HCT116 (cell line): ENCODE results near the gene TBC1D2. TPM values are rescaled to one million over a fixed set of nuclear protein-coding genes. Genes with fewer than 3 reads are reported as not detected.
"Not testable (repeated sequence)": the region's sequence is repeated elsewhere in the genome, so short reads cannot be mapped to it uniquely, and the experiment has no call there.

Experiments used
- ATAC-seq: fragments of 200-7000 bp; cut with Tn5 transposase; 2 replicates; pipeline ENCODE4 v1.9.1; 2020; ENCODE audit warnings: mild to moderate bottlenecking, moderate library complexity
- BruUV-seq: library from RNA; stranded (reverse); fragments of 400-500 nt; replicated peaks from 2 replicates; lab custom pipeline; 2021; lab: Mats Ljungman, UMichigan
- CTCF ChIA-PET: fragments of 300-600 bp; sonication (Branson Sonifier 250); formaldehyde crosslinking; loops from one replicate; lab custom pipeline; 2021; ENCODE audit warnings: antibody characterized with exemption; lab: Charles Lee
- POLR2A ChIA-PET: fragments of 300-600, 350-600 bp; sonication (Branson Sonifier 250); formaldehyde crosslinking; loops from one replicate; lab custom pipeline; 2021; ENCODE audit warnings: antibody characterized with exemption; lab: Charles Lee
- RAD21 ChIA-PET, 2 experiments: fragments of 300-600 bp; sonication (Branson Sonifier 250); formaldehyde crosslinking; loops; one replicate each; lab custom pipeline; 2023; ENCODE audit warnings: low total read pairs in 2 of 2; ENCODE audit not compliant: uncharacterized antibody in 2 of 2, unreplicated experiment in 2 of 2, low non-redundant PET in 1 of 2; lab: Charles Lee
- DNase-seq: peaks from one replicate; pipeline ENCODE4 v3.0.0-alpha.2; 2010; ENCODE audit warnings: low read depth, low spot score
- H2AFZ ChIP-seq: fragments of 200-600 bp; shearing (Covaris generic), sonication (generic); 2 replicates; pipeline ENCODE4 v1.6.1; 2017; ENCODE audit warnings: low read depth, mixed run types, mixed read lengths, antibody characterized with exemption, low read length; ENCODE audit not compliant: poor library complexity, severe bottlenecking
- H3K27ac ChIP-seq: 2 replicates; pipeline ENCODE4 v1.5.1; 2012; ENCODE audit warnings: low read depth, low read length
- H3K27me3 ChIP-seq: fragments of 200-600 bp; sonication (generic); 2 replicates; pipeline ENCODE4 v1.6.1; 2016; ENCODE audit warnings: mixed run types, low read length, mixed read lengths; ENCODE audit not compliant: insufficient read depth
- H3K36me3 ChIP-seq, 2 experiments: fragments of 200-500 bp in 1 of 2; fragments of 200-600 bp in 1 of 2; sonication (Bioruptor generic) in 1 of 2; sonication (generic) in 1 of 2; 2 replicates each; pipeline versions ENCODE4 v1.5.1 to v1.6.1; 2014 to 2016; ENCODE audit warnings: low read length in 2 of 2, inconsistent platforms in 1 of 2, mixed read lengths in 1 of 2, mixed run types in 1 of 2; ENCODE audit not compliant: insufficient read depth in 2 of 2, control insufficient read depth in 1 of 2
- H3K4me1 ChIP-seq, 2 experiments: fragments of 200-600 bp in 1 of 2; sonication (generic) in 1 of 2; 2 replicates each; pipeline versions ENCODE4 v1.5.1 to v1.6.1; 2012 to 2017; ENCODE audit warnings: low read length in 2 of 2, inconsistent platforms in 1 of 2, mild to moderate bottlenecking in 1 of 2, mixed read lengths in 1 of 2, mixed run types in 1 of 2, moderate library complexity in 1 of 2; ENCODE audit not compliant: insufficient read depth in 2 of 2, control insufficient read depth in 1 of 2
- H3K4me2 ChIP-seq: fragments of 200-600 bp; sonication (generic); 2 replicates; pipeline ENCODE4 v1.6.1; 2017; ENCODE audit warnings: mixed run types, low read length, mixed read lengths
- H3K4me3 ChIP-seq, 2 experiments: fragments of 200-600 bp in 1 of 2; sonication (generic) in 1 of 2; replicated peaks in 1 of 2; 2 replicates each; pipeline ENCODE4 v1.5.1; 2011 to 2016; ENCODE audit warnings: low read length in 2 of 2, control low read depth in 1 of 2, low read depth in 1 of 2, mild to moderate bottlenecking in 1 of 2, mixed read lengths in 1 of 2, mixed run types in 1 of 2
- H3K79me2 ChIP-seq: fragments of 200-600 bp; sonication (generic); 2 replicates; pipeline ENCODE4 v1.6.1; 2017; ENCODE audit warnings: mild to moderate bottlenecking, mixed run types, low read length, moderate library complexity, mixed read lengths; ENCODE audit not compliant: insufficient read depth
- H3K9ac ChIP-seq: fragments of 200-600 bp; sonication (generic); 2 replicates; pipeline ENCODE4 v1.6.1; 2016; ENCODE audit warnings: low read length, mixed read lengths
- H3K9me2 ChIP-seq: fragments of 200-600 bp; sonication (generic), shearing (Covaris generic); 2 replicates; pipeline ENCODE4 v1.6.1; 2017; ENCODE audit warnings: mixed run types, mild to moderate bottlenecking, moderate library complexity; ENCODE audit not compliant: insufficient read depth
- H3K9me3 ChIP-seq, 2 experiments: fragments of 200-500 bp in 1 of 2; fragments of 200-600 bp in 1 of 2; sonication (Bioruptor generic) in 1 of 2; sonication (generic) in 1 of 2; 2 replicates each; pipeline ENCODE4 v1.6.1; 2014 to 2017; ENCODE audit warnings: low read length in 2 of 2, mixed read lengths in 2 of 2, inconsistent platforms in 1 of 2, low read depth in 1 of 2, mild to moderate bottlenecking in 1 of 2, mixed run types in 1 of 2, moderate library complexity in 1 of 2; ENCODE audit not compliant: control insufficient read depth in 1 of 2, insufficient read depth in 1 of 2
- H4K20me1 ChIP-seq: fragments of 200-600 bp; sonication (generic), shearing (Covaris generic); 2 replicates; pipeline ENCODE4 v1.6.1; 2017; ENCODE audit warnings: mixed run types, mild to moderate bottlenecking, moderate library complexity; ENCODE audit not compliant: insufficient read depth
- CEBPB ChIP-seq: IDR thresholded peaks from 2 replicates; pipeline ENCODE4 v1.6.1; 2012; ENCODE audit warnings: low read depth
- EGR1 ChIP-seq: IDR thresholded peaks from 2 replicates; pipeline ENCODE4 v1.6.1; 2012; ENCODE audit warnings: low read depth
- ELF1 ChIP-seq: IDR thresholded peaks from 2 replicates; pipeline ENCODE4 v1.6.1; 2012; ENCODE audit warnings: low read depth, borderline replicate concordance
- EZH2phosphoT487 ChIP-seq: fragments of 200-600 bp; IDR thresholded peaks from 2 replicates; pipeline ENCODE4 v1.6.1; 2018; ENCODE audit warnings: antibody characterized with exemption, borderline replicate concordance
- FOSL1 ChIP-seq: IDR thresholded peaks from 2 replicates; pipeline ENCODE4 v1.6.1; 2012; ENCODE audit warnings: low read depth
- JUND ChIP-seq: IDR thresholded peaks from 2 replicates; pipeline ENCODE4 v1.6.1; 2012
- POLR2A ChIP-seq: IDR thresholded peaks from 2 replicates; pipeline ENCODE4 v1.7.0; 2011; ENCODE audit warnings: borderline replicate concordance; ENCODE audit not compliant: insufficient read depth, insufficient read length; ENCODE audit errors: extremely low read depth
- POLR2AphosphoS5 ChIP-seq: IDR thresholded peaks from 2 replicates; pipeline ENCODE4 v1.6.1; 2011; ENCODE audit warnings: mild to moderate bottlenecking, low read depth, low read length, moderate library complexity
- REST ChIP-seq: IDR thresholded peaks from 2 replicates; pipeline ENCODE4 v1.6.1; 2012; ENCODE audit warnings: low read depth
- SIN3A ChIP-seq: IDR thresholded peaks from 2 replicates; pipeline ENCODE4 v1.6.1; 2012; ENCODE audit warnings: low read depth
- SP1 ChIP-seq: IDR thresholded peaks from 2 replicates; pipeline ENCODE4 v1.6.1; 2012; ENCODE audit warnings: low read depth
- SRF ChIP-seq: IDR thresholded peaks from 2 replicates; pipeline ENCODE4 v1.6.1; 2012; ENCODE audit warnings: low read depth
- TCF7L2 ChIP-seq: IDR thresholded peaks from 2 replicates; pipeline ENCODE4 v1.7.0; 2011; ENCODE audit warnings: borderline replicate concordance, inconsistent platforms; ENCODE audit not compliant: insufficient read depth, insufficient read length; ENCODE audit errors: extremely low read depth
- ZBTB33 ChIP-seq: IDR thresholded peaks from 2 replicates; pipeline ENCODE4 v1.6.1; 2011; ENCODE audit warnings: mild to moderate bottlenecking, low read length, moderate library complexity; ENCODE audit not compliant: insufficient replicate concordance; ENCODE audit errors: extremely low read depth
- intact Hi-C: fragments of 100-400 bp; cut with micrococcal nuclease; formaldehyde crosslinking; loops from 2 replicates; pipeline ENCODE4 v1.10.0; 2022
- total RNA-seq: library from RNA; stranded (reverse); gene quantifications from one replicate; pipeline ENCODE4 v1.2.1, GENCODE V29; 2021; ENCODE audit not compliant: unreplicated experiment

Gene TBC1D2
- total RNA-seq, 1 experiment from 2014 or later = 9.8 TPM

- H3K79me2 ChIP-seq = no peaks in the 10 kb centered on the region
- H3K9me3 ChIP-seq = no peaks in the 10 kb centered on the region
- BruUV-seq = no TSS peak
- no peak overlapping the region for H3K4me3 ChIP-seq
- no peaks in the 10 kb centered on the region for H4K20me1 ChIP-seq
- 0 out of 2 replicates have a peak, but pooled peaks cover 1% of the 10 kb centered on the region for H3K27me3 ChIP-seq
- TF ChIP-seq SRF (no peak), TCF7L2 (no peak), EZH2phosphoT487 (no peak), ELF1 (no peak), POLR2AphosphoS5 (no peak), EGR1 (no peak), REST (no peak), SIN3A (no peak), SP1 (no peak), JUND (no peak), POLR2A (no peak), CEBPB (no peak), FOSL1 (no peak), ZBTB33 (no peak)
- TF ChIP-seq, all 23 proteins: peak for 0
- H3K4me2 ChIP-seq = no peak overlapping the region
- POLR2A ChIA-PET = interaction anchor here (0.7 kb wide), 1 partner anchor 215 kb away, joined by 4 read pairs; the partner anchor contains the start of gene NANS
- H3K27ac ChIP-seq = no peak overlapping the region
- CTCF ChIA-PET = no interaction called here
- no peaks in the 10 kb centered on the region for H3K9me2 ChIP-seq
- ATAC-seq = no peak
- no peaks in the 10 kb centered on the region for H3K36me3 ChIP-seq
- no peak overlapping the region for H2AFZ ChIP-seq
- RAD21 ChIA-PET = no interaction called here
- H3K4me1 ChIP-seq = no peaks in the 10 kb centered on the region
- intact Hi-C loops = no loop called here
- H3K9ac ChIP-seq = no peak overlapping the region
- DNase-seq = no peak
Measured at GRCh38 chr9:98271479-98271878, 16.0 kb upstream of the TBC1D2 start.

- POLR2A ChIA-PET, H3K27ac ChIP-seq, H3K27me3 ChIP-seq, H2AFZ ChIP-seq, RAD21 ChIA-PET, H3K36me3 ChIP-seq, H3K4me2 ChIP-seq, CTCF ChIA-PET, H3K79me2 ChIP-seq, H4K20me1 ChIP-seq, H3K9me3 ChIP-seq, ATAC-seq, DNase-seq, H3K4me1 ChIP-seq, H3K9me2 ChIP-seq, H3K9ac ChIP-seq, BruUV-seq, intact Hi-C loops, H3K4me3 ChIP-seq: not testable (repeated sequence)
Measured at GRCh38 chr9:98270284-98270683, 14.8 kb upstream of the TBC1D2 start.
